ENCODE measurements around the gene ANO7. TPM values are rescaled to one million over a fixed set of nuclear protein-coding genes. Genes with fewer than 3 reads are reported as not detected.

ANO7 gene
- total RNA-seq, 6 donors from 2014 or later = 0.30 to 1.3 (median 1.1) TPM

- TF ChIP-seq EP300 (IDR thresholded peaks at IDR 0.05) = no peak
- TF ChIP-seq, protein P1, sequence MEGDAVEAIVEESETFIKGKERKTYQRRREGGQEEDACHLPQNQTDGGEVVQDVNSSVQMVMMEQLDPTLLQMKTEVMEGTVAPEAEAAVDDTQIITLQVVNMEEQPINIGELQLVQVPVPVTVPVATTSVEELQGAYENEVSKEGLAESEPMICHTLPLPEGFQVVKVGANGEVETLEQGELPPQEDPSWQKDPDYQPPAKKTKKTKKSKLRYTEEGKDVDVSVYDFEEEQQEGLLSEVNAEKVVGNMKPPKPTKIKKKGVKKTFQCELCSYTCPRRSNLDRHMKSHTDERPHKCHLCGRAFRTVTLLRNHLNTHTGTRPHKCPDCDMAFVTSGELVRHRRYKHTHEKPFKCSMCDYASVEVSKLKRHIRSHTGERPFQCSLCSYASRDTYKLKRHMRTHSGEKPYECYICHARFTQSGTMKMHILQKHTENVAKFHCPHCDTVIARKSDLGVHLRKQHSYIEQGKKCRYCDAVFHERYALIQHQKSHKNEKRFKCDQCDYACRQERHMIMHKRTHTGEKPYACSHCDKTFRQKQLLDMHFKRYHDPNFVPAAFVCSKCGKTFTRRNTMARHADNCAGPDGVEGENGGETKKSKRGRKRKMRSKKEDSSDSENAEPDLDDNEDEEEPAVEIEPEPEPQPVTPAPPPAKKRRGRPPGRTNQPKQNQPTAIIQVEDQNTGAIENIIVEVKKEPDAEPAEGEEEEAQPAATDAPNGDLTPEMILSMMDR (IDR thresholded peaks at IDR 0.05) = no peak
- TF ChIP-seq POLR2A (IDR thresholded peaks at IDR 0.05) = no peak
- no peak for TF ChIP-seq POLR2AphosphoS5 (IDR thresholded peaks at IDR 0.05)
- ATAC-seq (ENCODE audit: low FRiP score in 2 of 2) = no peak
- H3K4me3 ChIP-seq = no peak overlapping the region
- 89 to 92% methylated on average over 18 to 29 of the region's 29 CpGs for WGBS, 2 donors
- no peak for DNase-seq
- peaks cover 65 to 93% (median 86%) of the 10 kb centered on the region in 4 donors for H3K36me3 ChIP-seq
- no peaks in the 10 kb centered on the region for H3K4me1 ChIP-seq
- no peaks in the 10 kb centered on the region for H3K9me3 ChIP-seq
- no peak overlapping the region for H3K27ac ChIP-seq
- no peaks in the 10 kb centered on the region for H3K27me3 ChIP-seq
These were observed 41.3 kb downstream of the ANO7 start for GRCh38 chr2:241229563-241230401.

- Histone ChIP-seq H3K36me3 (peaks cover 71 to 97% (median 90%) of the 10 kb centered on the region in 4 donors), H3K27ac (no peak overlapping the region), H3K9me3 (no peaks in the 10 kb centered on the region), H3K27me3 (no peaks in the 10 kb centered on the region), H3K4me3 (no peak overlapping the region), H3K4me1 (no peaks in the 10 kb centered on the region)
- WGBS, 2 donors = 97 to 98% methylated on average over 12 to 19 of the region's 19 CpGs
- ATAC-seq (ENCODE audit: low FRiP score in 2 of 2) (no peak), DNase-seq (no peak)
- TF ChIP-seq POLR2AphosphoS5 (IDR thresholded peaks at IDR 0.05) (no peak), EP300 (IDR thresholded peaks at IDR 0.05) (no peak), POLR2A (IDR thresholded peaks at IDR 0.05) (no peak)
- TF ChIP-seq, protein P1 (IDR thresholded peaks at IDR 0.05) = no peak
These were observed 42.0 kb downstream of the ANO7 start for GRCh38 chr2:241230435-241230834.

DNA sequence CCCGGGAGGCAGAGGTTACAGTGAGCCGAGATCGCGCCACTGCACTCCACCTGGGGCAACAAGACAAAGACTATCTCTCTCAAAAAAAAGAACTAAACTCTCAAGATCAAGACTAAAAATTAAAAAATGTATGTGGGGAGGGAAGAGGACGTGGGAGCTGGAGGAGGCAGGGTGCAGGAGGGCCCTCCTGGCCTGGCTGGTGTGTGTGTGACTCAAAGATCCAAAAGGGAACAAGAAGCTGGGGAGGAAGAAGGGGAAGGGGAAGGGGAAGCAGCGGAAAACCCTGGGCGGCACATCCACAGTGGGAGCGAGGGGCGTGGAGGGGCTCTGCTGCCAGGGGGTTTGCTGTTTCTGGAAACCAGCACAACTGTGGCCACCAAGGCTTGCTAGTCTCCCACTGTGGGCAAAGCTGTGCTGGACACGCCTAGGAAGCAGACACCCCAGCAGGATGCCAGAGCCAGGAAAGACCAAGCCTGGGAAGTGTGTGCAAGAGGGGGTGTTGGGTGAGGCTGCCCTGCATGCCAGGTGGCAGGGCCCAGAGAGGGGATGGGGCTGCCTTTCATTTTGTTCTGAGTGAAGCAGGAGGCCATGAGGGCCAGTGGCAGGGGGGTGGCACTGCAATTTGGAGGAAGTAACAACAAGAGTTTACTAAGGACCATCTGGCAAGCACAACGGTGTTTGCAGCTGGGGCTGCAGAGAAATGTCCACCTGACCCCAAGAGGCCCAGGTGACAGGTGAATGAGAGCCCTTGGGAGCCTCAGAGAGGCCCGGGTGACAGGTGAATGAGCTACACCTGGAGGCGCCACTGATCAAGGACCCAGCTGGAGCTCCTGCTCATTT, 44.5 kb downstream of the ANO7 start:
- DNase-seq = no peak
- no peak overlapping the region for H3K4me3 ChIP-seq
- no peak for ATAC-seq (ENCODE audit: low FRiP score in 2 of 2)
- WGBS, 2 donors = 84% methylated on average over 13 of the region's 13 CpGs
- H3K27me3 ChIP-seq = no peaks in the 10 kb centered on the region
- TF ChIP-seq POLR2A (IDR thresholded peaks at IDR 0.05) (no peak), POLR2AphosphoS5 (IDR thresholded peaks at IDR 0.05) (no peak), EP300 (IDR thresholded peaks at IDR 0.05) (no peak)
- TF ChIP-seq, protein P1 (IDR thresholded peaks at IDR 0.05) = no peak
- no peak overlapping the region for H3K27ac ChIP-seq
- H3K9me3 ChIP-seq = no peaks in the 10 kb centered on the region
- peaks cover 72 to 100% (median 99%) of the 10 kb centered on the region in 4 donors for H3K36me3 ChIP-seq
- H3K4me1 ChIP-seq = no peaks in the 10 kb centered on the region

DNA sequence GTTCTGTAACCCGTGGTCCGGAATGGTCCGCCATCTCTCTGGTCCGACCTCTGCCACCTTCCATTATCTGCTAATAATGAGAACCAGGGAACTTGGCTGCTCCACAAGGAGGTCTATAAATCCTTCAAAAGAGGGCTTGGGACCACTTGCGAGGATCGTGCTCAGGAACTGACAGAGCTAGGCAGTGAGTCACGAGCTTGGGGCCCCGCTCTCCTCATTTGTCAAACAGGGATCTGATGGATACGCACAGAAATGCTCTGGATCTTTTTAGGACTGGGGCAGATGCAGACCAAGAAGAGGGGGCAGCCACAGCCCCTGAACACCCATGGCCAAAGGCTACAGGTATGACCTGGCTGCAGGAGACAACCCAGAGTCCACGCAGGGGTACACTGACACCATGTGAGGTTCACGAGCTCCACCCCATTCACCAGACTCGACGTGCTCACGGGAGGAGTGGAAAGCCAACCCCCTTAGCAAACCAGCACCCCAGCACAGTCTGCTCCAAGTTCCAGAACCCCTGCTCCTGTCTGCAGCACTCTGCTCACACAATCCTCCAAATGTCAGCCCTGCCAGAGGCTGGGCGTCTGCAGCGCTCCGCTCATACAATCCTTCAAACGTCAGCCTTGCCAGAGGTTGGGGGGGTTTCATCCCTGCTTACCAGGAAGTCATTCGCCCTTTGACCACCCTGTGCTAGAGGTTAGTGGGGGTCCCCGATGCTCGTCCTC, 45.8 kb downstream of the ANO7 start:
- TF ChIP-seq EP300 (IDR thresholded peaks at IDR 0.05) = no peak
- TF ChIP-seq, protein P1 (IDR thresholded peaks at IDR 0.05) = no peak
- no peak for TF ChIP-seq POLR2AphosphoS5 (IDR thresholded peaks at IDR 0.05)
- no peak for TF ChIP-seq POLR2A (IDR thresholded peaks at IDR 0.05)
- H3K9me3 ChIP-seq = no peaks in the 10 kb centered on the region
- ATAC-seq (ENCODE audit: low FRiP score in 2 of 2) = no peak
- H3K36me3 ChIP-seq = peaks cover 74 to 100% (median 99%) of the 10 kb centered on the region in 4 donors
- no peaks in the 10 kb centered on the region for H3K27me3 ChIP-seq
- 94 to 95% methylated on average over 19 to 21 of the region's 21 CpGs for WGBS, 2 donors
- H3K4me1 ChIP-seq = no peaks in the 10 kb centered on the region
- no peak overlapping the region for H3K27ac ChIP-seq
- no peak overlapping the region for H3K4me3 ChIP-seq
- no peak for DNase-seq
